Middle frontal gyrus (tissue), 1 donor: ENCODE data around the gene SULF2.
A peak's percentile ranks its signal among the peaks of the same experiment; 100 is the strongest.
"Not testable (repeated sequence)": the region's sequence is repeated elsewhere in the genome, so short reads cannot be mapped to it uniquely, and the experiment has no call there.

Experiments used
- DNase-seq: peaks from one replicate; pipeline ENCODE4 v3.0.0-alpha.2; 2015; ENCODE audit warnings: low spot score; ENCODE audit errors: extremely low spot score

The SULF2 gene

GRCh38 chr20:47785311-47785853 is at the start of gene SULF2:
TSS of gene SULF2 (minus strand) at chr20:47785481. CDS start at chr20:47757363, 28,118 bp downstream.
- no peak for DNase-seq

DNA sequence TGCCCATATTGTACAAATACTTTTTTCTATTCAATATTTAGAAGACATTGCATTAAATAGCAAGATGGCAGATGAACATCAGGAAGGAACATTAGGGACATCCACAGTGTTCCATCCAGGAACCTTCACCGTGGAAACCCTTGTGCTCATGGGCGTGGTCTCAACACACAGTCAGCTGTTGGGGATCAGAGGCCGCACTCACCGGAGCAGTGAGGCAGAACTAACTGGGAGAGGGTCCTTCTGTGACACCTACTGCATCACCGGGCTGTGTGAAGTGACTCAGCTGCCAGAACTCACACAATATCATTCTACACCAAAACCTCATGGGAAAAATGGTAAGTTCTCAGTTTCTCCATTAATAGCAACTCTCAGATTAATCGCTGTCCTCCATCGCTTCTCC is 46.4 kb upstream of the SULF2 start:
- DNase-seq: not testable (repeated sequence)

GRCh38 chr20:47826716-47827115 is 41.4 kb upstream of the SULF2 start:
- not testable (repeated sequence) for DNase-seq

DNA sequence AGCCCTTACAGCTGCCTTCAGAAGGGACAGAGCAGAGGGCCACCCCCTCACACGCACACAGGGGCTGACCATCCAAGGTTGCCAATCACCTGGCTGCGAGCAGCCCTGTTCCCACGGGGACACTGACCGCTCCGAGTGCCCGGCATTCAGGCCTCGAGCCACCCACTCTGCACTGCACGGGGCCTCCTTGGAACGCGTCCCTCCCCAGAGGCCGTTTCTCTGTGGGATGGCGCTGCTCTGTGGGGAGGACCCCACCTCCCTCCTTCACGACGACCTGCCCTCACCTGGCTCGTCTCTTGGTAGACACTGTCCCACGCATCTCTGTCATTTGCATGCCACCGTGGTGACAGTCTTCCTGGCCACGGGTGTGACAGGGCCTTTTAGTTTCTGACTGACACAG is 40.7 kb upstream of the SULF2 start:
- DNase-seq: not testable (repeated sequence)

GRCh38 chr20:47825011-47825762 is 39.9 kb upstream of the SULF2 start:
- no peak for DNase-seq

DNA sequence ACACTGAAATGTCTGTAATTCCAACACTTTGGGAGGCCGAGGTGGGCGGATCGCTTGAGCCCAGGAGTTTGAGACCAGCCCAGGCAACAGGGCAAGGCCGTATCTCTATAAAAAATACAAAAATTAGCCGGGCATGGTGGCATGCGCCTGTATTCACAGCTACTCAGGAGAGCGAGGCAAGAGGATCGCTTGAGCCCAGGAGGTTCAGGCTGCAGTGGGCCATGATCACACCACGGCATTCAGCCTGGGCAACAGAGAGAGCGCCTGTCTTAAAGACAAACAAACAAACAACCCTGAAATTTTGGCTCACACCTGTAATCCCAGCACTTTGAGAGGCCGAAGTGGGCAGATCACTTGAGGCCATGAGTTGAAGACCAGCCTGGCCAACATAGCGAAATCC is 38.7 kb upstream of the SULF2 start:
- not testable (repeated sequence) for DNase-seq

DNA sequence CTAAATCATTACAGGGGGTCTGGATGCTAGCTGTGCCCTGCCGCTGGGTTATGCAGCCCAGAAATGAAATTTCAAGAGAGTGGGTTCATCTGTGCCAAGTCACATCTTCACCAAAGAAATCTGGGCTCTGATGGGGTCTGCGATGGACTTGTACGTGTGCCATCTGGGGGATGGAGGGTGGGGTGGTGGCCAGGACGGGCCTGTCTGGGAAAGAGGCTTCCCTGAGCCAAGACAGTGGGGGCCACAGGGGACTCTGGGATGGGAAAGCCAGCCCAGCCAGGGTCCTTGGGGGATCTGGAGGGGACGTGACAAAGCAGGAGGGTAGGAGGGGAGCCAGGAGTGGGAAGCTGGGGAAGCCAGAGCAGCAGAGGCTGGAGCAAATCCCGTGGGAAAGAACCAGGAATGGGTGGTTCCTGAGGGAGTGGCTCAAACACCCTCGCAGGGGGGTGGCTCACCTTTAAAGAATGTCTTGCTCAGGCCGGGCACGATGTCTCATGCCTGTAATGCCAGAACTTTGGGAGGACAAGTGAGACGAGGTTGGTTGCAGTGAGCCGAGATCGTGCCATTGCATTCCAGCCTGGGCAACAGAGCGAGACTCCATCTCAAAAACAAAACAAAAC is 36.3 kb upstream of the SULF2 start:
- DNase-seq: no peak

GRCh38 chr20:47818996-47819609 is 33.8 kb upstream of the SULF2 start:
- DNase-seq: no peak

- no peak for DNase-seq
These were observed 33.2 kb upstream of the SULF2 start for GRCh38 chr20:47818466-47818865.

DNA sequence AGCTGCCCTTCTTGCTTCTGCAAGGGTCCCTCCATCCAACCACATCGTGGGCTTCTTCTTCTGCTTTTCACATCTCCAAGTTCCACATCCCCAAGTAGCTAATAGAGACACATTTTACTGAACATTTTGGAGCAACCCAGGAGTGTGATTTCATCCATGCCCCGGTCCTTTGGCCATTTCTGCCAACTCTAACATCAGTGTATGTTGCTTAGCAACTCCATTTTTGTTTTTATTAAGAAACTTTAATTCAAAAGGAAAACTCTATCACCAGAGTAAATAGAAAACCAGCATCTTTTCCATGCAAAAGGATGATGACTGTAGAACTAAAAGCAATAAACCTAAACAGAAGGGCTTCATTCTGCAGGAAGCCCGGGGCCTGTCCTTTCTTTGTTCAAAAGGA is 32.7 kb upstream of the SULF2 start:
- no peak for DNase-seq

DNA sequence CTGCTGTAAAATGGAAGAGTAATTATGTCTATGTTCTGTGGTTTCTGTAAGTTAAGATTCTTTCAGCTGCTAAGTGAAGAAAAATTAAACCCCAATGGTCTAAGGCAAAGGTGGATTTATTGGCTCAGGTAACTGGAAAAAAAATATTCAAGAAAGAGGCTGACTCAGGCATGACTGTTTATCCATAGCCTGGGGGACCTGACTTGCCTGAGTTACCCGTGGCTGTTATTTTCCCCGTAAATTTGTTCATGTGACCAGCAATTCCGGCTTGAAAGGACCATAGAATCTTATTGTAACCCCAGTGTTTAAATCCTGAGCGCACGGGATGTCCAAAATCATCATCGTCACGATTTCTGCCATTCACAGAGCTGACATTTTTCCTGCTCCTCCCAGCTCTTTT is 32.3 kb upstream of the SULF2 start:
- no peak for DNase-seq

DNA sequence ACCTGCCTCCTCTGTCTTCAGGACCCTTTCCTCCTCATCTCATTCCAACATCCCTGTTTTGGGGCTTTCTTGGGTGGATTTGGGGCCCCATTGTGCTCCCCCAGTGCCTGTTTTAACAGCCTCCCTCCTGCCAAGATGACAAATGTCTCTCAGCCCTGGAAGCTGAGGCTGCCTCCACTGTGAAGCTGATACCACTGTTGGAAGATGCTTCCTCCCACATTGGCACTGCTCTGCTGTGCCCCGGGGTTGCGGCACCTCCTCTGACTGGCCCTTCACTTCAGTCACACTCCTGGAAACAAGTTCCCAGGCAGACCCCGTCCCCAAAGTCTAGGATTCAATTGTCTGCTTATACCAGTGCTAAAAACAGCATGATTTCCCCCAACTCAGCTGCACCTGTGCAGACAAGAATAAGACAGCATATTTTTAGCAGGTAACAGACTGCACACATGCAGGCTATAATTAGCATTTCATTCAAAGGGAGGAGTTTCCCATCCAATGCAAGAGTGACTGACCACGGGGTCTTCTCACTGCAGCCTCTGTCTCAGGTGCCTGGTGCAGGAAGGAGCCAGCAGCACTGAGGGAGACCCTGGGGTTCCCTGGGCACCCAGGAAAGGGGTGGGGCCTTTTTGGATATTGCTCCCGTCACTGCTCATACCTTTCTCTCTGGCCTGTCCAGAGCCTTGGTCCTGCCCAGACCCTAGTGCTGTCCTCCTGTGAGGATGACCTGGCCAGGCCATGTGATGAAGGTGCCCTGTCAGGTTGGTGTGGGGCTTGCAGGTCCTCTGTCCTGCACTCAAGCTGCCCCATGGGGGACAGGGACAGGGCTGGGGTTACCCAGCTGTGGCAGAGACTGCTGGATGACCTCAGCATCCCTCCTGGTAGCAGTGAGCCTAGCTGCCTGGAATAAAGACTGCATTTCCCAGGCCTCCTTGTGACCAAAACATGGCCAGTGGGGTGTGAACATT is 31.5 kb upstream of the SULF2 start:
- no peak for DNase-seq

DNA sequence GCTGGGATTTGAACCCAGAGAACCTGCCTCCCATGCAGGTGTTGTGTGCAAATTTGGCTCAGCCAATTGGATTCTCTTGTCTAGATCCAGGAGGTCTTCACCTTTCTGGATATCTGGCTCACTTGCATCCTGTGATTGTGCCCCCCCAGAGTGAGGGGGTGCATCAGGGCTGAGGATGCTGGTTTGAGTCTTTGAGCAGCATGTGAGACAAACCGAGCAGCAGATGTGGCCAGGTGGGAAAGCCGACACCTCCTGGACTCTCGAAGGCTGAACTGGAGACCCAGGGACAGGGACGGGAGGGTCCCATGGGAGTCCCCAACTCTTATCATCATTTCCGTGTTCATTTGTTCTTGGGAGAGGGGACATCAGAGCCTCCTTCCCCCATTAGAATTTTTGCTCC is 30.6 kb upstream of the SULF2 start:
- no peak for DNase-seq

GRCh38 chr20:47815416-47815806 is 30.1 kb upstream of the SULF2 start:
- no peak for DNase-seq

DNA sequence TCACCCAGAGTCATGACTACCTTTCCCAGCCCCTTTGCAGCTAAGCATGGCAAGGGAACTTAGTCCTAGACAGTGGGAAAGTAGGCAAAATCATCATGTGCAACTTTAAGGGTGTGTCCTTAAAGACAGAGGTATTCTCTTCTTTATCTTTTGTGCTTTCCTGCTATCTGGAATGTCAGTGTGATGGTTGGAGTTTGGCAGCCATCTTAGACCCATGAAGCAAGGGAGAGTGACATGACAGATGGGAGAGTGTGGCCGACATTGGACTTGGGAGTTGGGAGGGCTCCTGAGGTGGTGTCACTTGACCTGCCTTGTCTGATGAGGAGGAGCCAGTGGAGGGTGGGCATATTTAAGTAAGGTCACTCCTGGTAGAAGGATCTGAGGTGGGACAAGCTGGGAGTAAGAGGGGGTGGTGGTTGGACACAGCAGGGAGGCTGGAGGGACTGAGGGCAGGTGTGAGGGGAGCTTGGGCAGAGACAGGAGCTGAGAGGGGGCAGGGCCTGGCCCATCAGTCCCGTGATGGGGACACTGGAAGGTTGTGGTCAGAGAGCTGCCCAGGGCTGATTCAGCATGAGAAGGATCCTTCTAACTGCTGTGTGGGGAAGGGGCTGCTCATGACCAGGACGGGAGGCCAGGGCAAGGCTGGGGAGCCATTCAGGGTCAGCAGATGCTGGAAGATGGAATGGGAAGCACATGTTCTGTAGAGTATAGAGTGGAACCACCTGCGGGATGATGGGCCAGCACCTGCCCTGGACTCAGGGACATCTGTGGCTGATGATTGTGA is 29.5 kb upstream of the SULF2 start:
- DNase-seq: no peak

GRCh38 chr20:47810721-47811347 is 25.6 kb upstream of the SULF2 start:
- DNase-seq: no peak

DNA sequence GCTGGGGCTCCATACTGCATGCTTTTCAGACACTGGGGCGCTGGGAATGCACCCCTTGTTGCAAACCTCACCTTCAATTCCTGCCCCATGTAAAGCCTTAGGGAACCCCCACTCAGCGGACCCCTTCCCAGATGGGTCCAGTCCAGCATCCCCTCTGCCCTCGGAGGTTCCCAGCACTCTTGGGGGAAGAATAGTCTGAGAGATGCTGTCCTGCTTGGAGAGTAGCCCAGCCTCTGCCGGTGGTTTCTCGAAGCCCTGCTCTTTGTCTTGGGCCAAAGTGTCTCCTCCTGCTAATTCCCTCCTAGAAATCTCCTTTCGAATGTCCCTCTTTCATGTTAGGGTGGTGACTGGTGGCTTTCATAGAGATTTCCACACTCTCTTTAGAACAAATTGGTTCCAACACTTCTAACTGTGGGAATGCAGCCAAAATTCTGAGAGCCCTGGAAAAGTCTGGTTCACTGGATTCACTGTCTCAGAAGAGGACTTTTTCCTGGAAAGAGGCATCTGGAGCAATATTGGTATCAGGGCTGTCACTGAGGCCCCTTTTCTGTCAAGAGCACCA is 24.9 kb upstream of the SULF2 start:
- peak; percentile 16 for DNase-seq

- no peak for DNase-seq
These were observed 24.1 kb upstream of the SULF2 start for GRCh38 chr20:47809161-47809960.

DNA sequence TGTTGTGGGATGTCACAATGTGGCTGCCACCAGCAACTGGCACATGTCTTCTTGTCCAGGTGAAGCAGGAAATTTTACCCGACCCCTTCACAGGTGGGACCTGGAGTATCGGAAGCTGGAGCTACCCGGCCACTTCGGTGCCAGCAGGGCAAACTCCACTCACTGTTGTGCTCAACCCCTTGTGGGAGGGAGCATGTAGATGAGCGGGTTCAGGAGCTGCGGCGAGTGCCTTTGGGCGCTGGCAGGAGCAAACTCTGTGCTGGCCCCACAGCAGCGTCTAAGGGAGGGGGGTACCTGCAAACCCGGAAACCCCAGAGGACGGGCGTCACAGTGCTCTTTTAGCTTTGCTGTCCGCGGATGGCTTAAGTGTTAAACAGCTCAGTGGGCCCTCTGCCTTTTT is 20.7 kb upstream of the SULF2 start:
- no peak for DNase-seq
